GM18867 (cell line): ENCODE results near the gene SLC5A6.
"Not testable (repeated sequence)": the region's sequence is repeated elsewhere in the genome, so short reads cannot be mapped to it uniquely, and the experiment has no call there.

Experiments
- ATAC-seq: cut with Tn5 transposase; IDR thresholded peaks from one replicate; pipeline ENCODE4 v1.9.1; 2021; ENCODE audit warnings: mild to moderate bottlenecking, moderate library complexity; ENCODE audit not compliant: unreplicated experiment

The SLC5A6 gene

DNA sequence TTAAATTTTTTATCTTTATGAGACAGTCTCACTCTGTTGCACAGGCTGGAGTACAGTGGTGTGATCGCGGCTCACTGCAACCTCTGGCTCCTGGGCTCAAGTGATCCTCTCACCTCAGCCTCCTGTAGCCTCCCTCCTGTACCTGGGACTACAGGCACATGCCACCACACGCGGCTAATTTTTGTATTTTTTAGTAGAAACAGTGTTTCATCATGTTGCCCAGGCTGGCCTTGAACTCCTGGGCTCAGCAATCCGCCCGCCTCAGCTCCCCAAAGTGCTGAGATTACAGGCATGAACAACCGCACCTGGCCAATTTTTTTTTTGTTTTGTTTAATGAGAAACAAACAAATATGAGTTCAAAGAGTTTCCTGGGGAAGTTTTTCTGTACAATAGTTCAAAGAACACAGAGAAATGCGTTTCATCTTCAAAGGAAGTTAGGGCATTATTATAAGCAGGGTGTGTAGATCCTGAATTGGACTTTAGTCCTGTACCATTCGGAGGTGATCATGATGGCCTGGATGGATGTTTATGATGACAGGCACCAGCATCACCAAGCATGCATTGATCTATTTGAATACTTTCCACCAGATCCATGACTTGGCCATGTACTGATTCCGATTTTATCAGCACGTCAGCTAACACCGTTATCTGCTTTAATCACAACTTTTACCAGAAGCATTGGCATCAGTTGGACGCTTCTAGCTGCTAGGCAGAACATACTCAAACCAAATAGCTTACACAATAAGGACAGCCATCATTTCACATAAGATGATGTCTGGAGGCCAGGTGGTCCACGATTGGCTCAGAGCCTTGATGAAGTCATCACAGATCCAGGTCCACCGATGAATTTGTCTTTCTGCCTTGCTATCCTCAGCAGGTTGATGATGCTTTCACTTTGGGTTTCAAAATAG lies 34.4 kb downstream of the SLC5A6 start:
- ATAC-seq = no peak

DNA sequence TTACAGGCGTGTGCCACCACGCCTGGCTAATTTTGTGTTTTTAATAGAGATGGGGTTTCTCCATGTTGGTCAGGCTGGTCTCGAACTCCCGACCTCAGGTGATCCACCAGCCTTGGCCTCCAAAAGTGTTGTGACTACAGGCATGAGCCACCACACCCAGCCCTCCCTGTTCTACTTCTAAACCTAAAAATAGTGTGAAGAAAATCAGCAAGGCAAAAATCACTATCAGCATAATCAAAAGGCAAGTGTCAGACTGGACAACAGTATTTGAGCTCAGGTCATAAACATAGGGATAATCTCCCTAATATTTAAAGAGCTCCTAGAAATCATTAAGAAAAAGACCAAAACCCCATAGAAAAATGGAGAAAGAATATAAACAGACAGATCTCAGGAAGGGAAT lies 36.3 kb downstream of the SLC5A6 start:
- not testable (repeated sequence) for ATAC-seq

DNA sequence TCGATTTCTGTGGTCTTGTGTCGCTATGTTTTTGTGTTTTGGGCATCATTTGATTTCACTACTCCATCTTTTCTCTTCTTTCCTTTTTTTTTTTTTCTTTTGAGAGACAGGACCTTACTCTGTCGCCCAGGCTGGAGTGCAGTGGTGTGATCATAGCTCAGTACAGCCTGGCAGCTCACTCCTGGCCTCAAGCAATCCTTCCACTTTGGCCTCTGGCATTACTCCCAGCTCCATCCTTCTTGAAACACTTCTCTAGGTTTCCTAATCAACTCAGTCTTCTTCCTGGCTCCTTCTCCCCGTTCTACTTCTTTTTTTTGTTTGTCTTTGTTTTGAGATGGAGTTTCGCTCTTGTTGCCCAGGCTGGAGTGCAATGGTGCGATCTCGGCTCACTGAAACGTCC lies 36.7 kb downstream of the SLC5A6 start:
- no peak for ATAC-seq

DNA sequence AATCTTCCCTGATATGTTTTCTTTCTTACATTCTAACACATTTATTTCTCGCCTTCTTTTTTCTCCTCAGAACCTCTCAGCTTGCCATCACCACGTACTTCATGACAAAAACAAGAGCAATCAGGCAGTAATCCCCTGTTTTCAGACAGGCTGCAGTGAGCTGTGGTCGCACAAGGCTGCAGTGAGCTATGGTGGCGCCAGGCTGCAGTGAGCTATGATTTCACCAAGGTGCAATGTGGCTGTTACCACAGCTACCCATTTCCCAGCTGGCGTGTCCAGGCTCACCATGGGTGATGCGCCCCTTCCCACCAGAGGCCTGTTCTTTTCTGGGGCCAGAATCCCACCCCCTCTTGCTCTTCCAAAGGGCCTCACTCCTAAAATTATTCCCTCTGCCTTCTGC lies 37.4 kb downstream of the SLC5A6 start:
- no peak for ATAC-seq

DNA sequence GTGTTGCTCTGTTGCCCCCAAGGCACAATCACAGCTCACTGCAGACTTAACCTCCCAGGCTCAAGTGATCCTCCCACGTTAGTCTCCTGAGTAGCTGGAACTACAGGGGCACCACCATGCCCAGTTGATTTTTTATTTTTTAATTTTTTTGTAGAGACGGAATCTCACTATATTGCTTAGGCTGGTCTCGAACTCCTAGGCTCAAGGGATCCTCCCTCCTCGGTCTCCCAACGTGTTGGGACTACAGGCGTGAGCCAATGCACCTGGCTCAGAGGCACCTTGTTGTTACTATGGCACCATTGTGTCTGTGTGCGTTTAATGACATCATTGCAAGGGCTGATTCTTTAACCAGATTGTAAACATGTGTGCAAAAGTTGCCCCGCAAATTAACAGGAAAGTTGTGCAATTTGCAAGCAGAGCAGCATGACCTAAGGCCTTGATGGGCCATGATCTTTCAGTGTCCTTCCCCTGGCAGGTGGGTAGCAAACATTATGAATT lies 40.7 kb downstream of the SLC5A6 start:
- no peak for ATAC-seq

DNA sequence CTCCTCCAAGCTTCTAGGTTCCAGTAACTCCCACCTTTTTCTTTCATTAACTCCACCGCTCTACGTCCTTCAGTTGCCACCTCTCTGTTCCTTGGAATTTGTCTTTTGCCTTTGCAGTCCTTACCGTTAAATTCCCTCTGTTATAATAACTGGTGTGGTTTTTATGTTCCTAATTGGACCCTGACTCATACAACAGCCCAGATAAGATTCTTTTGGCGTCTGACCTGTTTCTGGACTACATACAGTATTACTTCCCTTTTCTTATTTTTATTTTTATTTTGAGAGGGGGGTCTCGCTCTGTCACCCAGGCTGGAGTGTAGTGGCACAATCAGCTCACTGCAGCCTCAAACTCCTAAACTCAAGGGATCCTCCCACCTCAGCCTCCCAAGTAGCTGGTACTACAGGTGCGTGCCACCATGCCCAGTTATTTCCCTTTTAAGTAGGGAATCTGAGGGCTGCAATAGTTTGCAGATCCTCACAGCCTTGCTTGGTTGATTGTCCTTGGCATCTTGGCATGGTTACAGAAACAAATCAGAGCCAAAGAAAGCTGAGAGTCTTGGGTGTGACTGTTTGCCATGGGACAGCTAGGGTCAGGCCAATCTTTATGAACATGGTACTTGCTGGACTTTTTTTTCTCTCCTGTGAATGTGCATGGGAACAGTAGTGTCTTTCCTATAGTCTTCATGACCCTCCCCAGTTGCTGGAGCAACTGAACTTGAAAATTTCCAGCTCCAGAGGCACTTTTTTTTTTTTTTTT lies 41.3 kb downstream of the SLC5A6 start:
- ATAC-seq = no peak

DNA sequence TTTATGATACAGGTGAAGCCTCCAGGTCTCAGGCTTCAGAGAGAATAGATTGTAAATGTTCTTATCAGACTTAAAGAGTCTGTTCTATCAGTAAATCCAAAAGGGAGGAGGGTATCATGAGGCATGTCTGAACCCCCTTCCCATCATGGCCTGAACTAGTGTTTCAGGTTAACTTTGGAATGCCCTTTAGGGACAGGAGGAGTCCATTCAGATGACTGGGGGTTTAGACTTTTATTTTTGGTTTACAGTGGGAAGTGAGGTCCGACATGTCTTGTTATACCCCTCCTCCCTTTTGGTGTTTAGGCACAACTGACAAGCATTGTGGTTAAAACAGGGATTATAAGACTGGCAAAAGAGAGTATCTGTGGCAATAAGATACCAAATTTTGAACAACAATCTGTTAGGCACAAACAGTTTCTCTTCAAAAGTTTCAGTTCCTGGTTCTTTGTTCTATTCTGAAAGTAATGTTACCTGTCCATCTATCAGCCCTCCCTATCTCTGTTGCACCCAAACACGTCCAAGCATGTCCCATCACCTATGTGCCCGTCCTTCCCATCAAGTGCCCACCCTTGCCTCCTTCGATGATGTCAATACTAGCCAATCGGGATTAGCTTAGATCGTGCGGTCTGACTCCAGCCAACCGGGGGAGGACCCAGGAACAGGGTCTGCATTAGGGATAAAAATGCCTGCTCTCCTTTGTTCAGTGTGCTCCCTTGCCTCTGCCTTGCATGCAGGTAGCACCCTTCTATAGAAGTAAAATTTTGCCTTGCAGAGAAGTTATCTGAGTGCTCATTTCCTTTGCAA lies 46.9 kb downstream of the SLC5A6 start:
- ATAC-seq = no peak

DNA sequence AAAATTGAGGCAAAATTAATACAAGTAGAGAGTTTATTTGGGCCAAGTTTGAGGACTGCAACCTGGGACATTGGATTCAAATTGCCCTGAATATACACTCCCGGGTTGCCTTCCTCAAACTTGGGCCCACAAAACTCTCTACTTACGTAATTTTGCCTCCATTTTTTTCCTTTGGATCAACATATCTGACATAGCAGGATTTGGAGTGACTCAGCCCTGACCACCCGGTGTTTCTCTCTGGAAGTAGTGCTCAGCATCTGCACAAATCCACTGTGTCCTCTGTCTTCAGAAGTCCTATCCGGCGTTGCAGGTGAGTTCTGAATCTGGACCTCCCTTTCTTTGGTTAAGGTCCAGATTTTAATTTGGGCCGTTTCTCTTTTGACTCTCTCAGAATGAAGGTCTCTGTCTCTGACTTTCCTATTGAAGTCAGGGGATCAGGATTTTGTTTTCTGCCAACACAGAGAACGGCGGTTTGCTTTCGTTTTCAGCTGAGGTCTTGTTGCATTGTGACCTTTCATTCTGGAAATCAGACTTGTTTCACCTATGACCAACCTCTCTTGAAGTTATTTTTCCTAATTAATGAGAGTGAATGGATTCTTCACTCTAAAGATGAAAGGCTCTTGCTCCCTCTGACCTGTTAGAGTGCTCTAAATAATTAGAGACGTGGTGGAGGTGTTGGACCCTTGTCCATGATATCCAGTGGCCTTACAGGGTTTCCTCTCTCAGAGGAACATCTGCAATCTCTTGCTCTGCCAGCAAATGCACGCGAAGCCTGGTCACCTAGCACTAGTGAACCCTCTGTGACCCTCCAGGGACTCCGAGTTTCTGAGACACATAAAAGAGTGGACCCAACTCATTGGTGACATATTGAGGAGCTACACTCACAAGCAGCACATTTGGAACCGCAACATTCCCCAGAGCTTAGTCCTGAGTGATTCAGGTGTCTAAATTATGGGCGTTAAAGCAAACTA lies 49.6 kb downstream of the SLC5A6 start:
- ATAC-seq = no peak

DNA sequence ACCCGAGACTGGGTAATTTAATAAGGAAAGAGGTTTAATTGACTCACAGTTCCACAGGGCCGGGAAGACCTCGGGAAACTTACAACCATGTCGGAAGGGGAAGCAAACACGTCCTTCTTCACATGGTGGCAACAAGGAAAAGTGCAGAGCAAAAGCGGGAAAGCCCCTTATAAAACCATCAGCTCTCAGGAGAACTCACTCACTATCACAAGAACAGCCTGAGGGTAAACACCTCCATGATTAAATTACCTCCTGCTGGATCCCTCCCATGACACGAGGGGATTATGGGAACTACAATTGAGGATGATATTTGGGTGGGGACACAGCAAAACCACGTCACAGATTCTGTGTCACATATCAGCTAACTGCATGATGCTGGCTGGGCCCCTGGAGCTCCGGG lies 51.9 kb downstream of the SLC5A6 start:
- ATAC-seq = no peak

DNA sequence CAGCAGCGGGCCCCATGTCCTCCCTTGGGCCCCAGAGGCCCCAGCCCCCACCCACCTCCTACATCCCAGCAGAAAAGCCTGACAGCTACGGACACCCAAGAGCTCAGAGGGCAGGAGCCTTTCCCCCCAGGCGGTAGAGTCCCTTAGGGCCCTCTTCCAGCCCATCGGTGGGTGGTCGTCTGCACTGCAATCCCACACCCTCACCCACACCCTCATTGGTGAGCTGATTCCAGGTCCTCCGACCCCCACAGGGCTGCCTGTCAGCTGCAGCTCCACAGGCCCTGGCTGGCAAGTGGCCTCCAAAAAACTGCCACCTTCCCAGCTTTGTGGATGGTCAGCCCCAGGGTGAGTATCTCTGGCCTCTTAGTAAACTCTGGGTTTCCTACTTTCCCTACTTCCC lies 52.8 kb downstream of the SLC5A6 start:
- ATAC-seq = no peak

DNA sequence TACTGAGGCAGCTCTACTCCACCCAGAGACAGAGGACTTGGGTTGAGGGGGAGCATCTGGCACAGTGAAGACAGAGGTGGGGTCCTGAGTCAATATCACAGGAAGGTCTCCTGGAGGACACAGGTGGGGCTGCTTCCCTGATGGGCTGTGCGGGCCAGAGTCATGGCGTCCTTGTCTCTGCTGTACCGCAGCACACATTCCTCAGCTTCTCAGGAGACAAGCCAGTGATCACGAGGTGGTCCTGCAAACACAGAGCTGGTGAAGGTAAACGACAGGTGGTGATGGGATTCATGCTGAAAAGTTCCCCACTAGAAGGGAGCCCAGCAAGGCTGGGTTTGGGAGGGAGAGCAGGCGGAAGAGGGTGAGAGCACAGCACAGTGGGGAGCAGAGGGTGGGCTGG lies 53.6 kb downstream of the SLC5A6 start:
- ATAC-seq = no peak

DNA sequence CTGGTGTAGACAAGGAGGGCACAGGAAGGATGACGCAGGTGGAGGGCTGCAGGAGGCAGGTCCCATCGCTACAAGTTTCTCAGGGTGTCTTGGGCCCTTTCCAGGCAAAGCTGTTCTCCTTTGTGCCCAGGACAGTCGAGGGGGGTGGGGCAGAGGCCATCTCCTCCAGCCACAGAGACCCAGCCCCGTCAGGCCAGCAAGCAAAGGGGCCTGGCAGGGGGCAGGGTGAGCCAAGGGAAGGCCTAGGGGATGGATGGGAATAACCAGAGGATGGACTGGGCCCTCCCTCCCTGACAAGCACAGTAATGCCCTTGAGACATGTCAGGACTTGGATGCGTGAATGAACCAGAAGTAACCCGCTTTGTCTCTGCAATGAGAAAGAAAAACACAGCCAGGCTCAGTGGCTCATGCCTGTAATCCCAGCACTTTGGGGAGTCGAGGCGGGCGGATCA lies 57.0 kb downstream of the SLC5A6 start:
- no peak for ATAC-seq

DNA sequence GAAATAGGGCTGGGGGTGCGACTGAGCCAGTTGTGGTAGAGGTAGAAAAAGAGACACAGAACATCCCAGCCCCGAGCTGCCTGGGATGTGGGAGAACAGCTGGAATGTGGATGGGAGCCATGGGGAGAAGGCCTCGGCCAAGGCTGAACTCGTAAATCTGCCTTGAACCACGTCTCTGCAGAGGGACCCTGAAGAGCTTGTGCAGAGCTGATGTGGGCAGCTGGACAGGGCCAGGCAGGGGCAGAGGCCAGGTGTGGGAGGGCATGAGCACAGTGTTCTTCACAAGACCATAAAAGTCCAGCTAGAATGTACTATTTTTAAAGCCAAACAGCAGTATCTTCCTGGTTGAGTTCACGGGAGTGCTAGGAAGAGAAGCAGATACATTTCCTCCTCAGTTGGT lies 57.6 kb downstream of the SLC5A6 start:
- ATAC-seq = no peak

DNA sequence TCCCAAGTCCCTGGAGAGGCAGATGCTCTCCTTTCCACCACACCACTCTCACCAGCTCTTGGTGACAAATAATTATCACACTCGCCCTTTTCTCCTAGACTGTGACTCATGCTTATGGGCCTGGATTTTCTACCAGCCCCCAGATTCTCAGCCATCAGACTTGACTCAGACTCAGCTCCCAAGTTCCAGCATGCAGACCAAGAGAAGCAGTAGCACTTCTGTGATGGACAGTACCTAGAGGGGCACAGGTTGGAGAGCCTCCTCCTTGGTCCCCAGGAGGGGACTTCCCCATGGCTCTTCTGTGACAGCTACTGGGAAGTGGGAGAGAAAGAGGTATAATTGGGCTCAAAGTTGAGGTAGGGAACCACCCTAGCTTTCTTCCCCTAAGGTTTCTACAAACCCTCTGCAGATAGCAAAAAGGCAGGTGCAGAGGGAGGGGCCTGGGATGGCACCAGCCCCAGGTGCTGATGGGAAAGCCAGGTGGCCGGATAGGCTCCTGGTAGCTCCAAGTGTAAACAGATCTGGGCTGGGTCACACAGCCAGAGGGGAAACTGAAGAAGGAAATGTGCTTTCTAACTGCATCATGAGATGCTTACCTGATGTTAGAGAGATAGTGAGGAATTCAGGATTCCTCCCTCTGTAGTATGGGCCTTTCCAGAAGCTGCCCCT lies 59.1 kb downstream of the SLC5A6 start:
- ATAC-seq = no peak

DNA sequence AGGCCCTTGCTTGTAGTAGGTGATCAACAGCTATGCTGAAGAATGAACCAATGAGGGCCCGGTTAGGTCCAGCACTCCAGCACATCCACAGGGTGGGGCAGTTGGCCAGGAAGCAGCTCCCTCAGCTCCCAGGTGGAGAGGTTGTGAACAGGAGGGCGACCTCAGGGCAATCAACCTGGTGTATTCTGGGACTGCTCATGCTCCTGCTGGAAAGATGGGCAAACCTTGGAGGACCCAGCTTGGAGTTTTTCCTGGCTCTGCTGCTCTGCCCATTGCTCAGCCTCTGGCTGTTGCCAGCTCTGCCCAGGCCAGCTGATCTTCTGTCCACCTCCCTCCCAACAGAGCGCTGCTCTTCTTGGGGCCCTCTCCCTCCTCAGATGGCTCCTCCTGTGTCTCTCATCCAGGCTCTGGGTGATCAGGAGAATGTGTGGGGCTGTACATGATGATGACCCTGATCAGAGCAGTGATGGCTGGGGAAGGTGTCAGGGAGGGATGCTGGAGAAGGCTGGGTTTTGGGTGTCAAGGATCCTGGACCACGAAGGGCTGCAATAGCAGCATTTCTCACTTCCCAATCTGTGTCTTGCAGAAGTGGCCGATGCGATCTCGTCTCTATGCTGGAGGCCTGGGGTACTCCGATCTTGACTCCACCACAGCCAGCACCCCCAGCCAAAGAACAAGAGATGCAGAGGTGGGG lies 59.8 kb downstream of the SLC5A6 start:
- ATAC-seq = no peak

DNA sequence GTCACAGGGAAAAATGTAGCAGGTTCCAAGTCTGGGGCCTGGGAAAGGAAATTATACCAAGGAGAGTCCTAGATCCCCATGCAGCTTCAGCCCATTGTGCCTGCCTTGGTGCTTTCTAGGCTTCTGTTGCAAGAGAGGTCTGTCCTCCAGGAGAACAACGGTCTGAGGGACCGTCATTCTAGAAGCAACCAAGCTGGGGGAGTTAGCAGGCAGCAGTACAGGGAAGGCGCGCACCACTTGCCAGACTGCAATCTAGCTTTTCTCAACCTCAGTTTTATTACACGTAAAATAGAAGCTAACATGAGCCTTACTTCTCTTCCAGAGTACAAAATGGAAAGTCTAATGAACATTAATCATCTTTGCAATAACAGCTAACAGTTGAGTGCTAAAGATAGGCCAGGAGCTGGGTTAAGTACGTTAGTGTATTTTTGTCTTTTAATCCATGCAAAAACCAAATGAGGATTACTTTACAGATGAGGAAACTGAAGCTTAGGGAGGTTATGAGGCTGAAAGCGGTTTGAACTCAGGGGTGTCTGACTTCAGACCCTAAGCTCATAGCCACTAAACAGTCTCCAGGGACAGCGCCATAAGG lies 61.3 kb downstream of the SLC5A6 start:
- ATAC-seq = no peak
